Transverse colon (tissue), 4 donors: ENCODE results near the gene SEPTIN8. TPM values are rescaled to one million over a fixed set of nuclear protein-coding genes. Genes with fewer than 3 reads are reported as not detected.

Experiments used
- DNase-seq: peaks from one replicate; pipeline ENCODE4 v3.0.0-alpha.2; 2019
- H3K27ac ChIP-seq, 4 donors: fragments of 200-600 bp; sonication (generic); 2 replicates each; pipeline ENCODE4 v1.5.1; 2016 to 2018; ENCODE audit warnings: inconsistent platforms in 4 of 4
- H3K27me3 ChIP-seq: fragments of 200-600 bp; sonication (generic); 2 replicates; pipeline ENCODE4 v1.5.1; 2017; ENCODE audit warnings: inconsistent platforms
- H3K36me3 ChIP-seq, 4 donors: fragments of 200-600 bp; sonication (generic); 2 replicates each; pipeline ENCODE4 v1.5.1; 2017 to 2019; ENCODE audit warnings: inconsistent platforms in 4 of 4
- H3K4me1 ChIP-seq, 4 donors: fragments of 200-600 bp; sonication (generic); 2 replicates each; pipeline ENCODE4 v1.5.1; 2017 to 2020; ENCODE audit warnings: inconsistent platforms in 4 of 4
- H3K4me3 ChIP-seq, 4 donors: fragments of 200-600 bp; sonication (generic); 1 replicate in 1 of 4; 2 replicates in 3 of 4; pipeline versions ENCODE4 v1.5.1 to v1.6.1; 2017 to 2019; ENCODE audit warnings: inconsistent platforms in 4 of 4
- H3K9me3 ChIP-seq, 2 donors: fragments of 200-600 bp; sonication (generic); 2 replicates each; pipeline ENCODE4 v1.5.1; 2017 to 2019; ENCODE audit warnings: inconsistent platforms in 2 of 2
- CTCF ChIP-seq, 5 experiments: fragments of 200-600 bp in 3 of 5; fragments of 450-650 bp in 2 of 5; sonication (generic) in 3 of 5; IDR thresholded peaks; 1 replicate in 2 of 5; 2 replicates in 3 of 5; pipeline ENCODE4 v1.5.1; 2016 to 2017; ENCODE audit warnings: antibody characterized with exemption in 5 of 5, inconsistent platforms in 3 of 5, mild to moderate bottlenecking in 2 of 5, moderate library complexity in 1 of 5
- EP300 ChIP-seq: sonication (generic); formaldehyde crosslinking; IDR thresholded peaks from one replicate; pipeline ENCODE4 v1.6.1; 2017; ENCODE audit warnings: antibody characterized with exemption, low read depth
- POLR2A ChIP-seq: fragments of 450-650 bp; IDR thresholded peaks from one replicate; pipeline ENCODE4 v1.6.1; 2016; ENCODE audit warnings: antibody characterized with exemption, mild to moderate bottlenecking, moderate library complexity
- POLR2AphosphoS5 ChIP-seq, 3 donors: sonication (generic); formaldehyde crosslinking; IDR thresholded peaks; one replicate each; pipeline ENCODE4 v1.6.1; 2016; ENCODE audit warnings: antibody characterized with exemption in 3 of 3
- WGBS, 2 donors: methylation state at CpG; one replicate each; pipeline ENCODE4 v1.1.5; 2018; ENCODE audit warnings: low coverage in 1 of 2; 5-methylcytosine and 5-hydroxymethylcytosine counted together
- in situ Hi-C, 4 donors: fragments of 200-750 bp; cut with MboI; loops; one replicate each; pipeline versions ENCODE4 v1.15.0 to v1.15.1; 2017; ENCODE audit warnings: low sequenced_read_pairs in 3 of 4, low pct_ligation_motif_present in 1 of 4, low pct_unique_long_range_greater_than_20kb in 1 of 4
- intact Hi-C: fragments of 100-400 bp; cut with DNase I; formaldehyde crosslinking; loops from one replicate; pipeline ENCODE4 v1.15.1; 2023; ENCODE audit warnings: low total_unique reads
- total RNA-seq, 4 donors: library from RNA; depleted of rRNA; stranded (reverse); fragments of >200 nt; gene quantifications; one replicate each; pipeline ENCODE4 v1.1.0, GENCODE V29; 2016

SEPTIN8 gene
- total RNA-seq, 4 donors from 2014 or later = 38.4 to 70.7 (median 53.5) TPM

- no peak overlapping the region for H3K4me3 ChIP-seq
- WGBS, 2 donors = 70 to 100% methylated on average over 1 to 2 of the region's 2 CpGs
- no peak for TF ChIP-seq EP300
- TF ChIP-seq CTCF (IDR thresholded peaks at IDR 0.05) = no peak
- TF ChIP-seq POLR2A = no peak
- no peak for TF ChIP-seq POLR2AphosphoS5 (IDR thresholded peaks at IDR 0.05)
- H3K36me3 ChIP-seq = peaks cover 0 to 2% (median 0%) of the 10 kb centered on the region in 4 donors
- no peaks in the 10 kb centered on the region for H3K27me3 ChIP-seq
- no peaks in the 10 kb centered on the region for H3K4me1 ChIP-seq
- intact Hi-C loops (no loop called here), in situ Hi-C loops (no loop called here)
- H3K9me3 ChIP-seq = no peaks in the 10 kb centered on the region
- H3K27ac ChIP-seq = no peak overlapping the region
- peak; percentile 8 for DNase-seq
Observed at GRCh38 chr5:132753135-132753987, 23.7 kb downstream of the SEPTIN8 start.

DNA sequence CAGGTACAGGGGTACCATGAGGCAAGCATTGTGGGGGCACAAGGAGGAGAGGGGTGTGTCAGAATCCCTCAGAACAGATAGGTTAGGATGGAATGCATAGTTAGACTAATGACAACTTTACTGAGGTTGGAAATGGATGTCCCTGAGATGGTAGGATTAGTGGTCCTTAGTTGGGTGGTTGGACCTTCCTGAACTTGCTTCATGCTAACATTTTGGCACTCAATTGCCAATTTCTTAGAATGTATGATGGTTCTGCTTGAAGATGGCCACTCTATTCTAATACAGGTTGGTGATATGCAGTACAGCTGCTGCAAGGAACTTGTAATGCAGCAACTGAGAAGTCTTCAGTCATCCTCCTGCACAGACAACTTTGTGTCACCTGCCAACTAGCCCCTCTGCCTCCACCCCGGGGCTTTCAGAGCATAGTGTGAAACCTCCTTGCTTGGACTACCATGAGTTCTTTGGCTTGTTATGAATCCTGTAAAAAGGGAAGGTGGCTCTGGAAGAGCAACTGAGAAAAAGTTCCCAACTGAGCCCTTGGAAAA is 24.4 kb downstream of the SEPTIN8 start:
- intact Hi-C loops (no loop called here), in situ Hi-C loops (no loop called here)
- H3K4me1 ChIP-seq = peaks cover 0 to 6% (median 3%) of the 10 kb centered on the region in 4 donors
- H3K4me3 ChIP-seq = no peak overlapping the region
- DNase-seq = no peak
- no peaks in the 10 kb centered on the region for H3K36me3 ChIP-seq
- H3K27ac ChIP-seq = no peak overlapping the region
- TF ChIP-seq POLR2A = no peak
- no peak for TF ChIP-seq EP300
- TF ChIP-seq CTCF (IDR thresholded peaks at IDR 0.05) = no peak
- no peak for TF ChIP-seq POLR2AphosphoS5 (IDR thresholded peaks at IDR 0.05)
- WGBS, 2 donors = 100% methylated on average over 1 of the region's 1 CpG
- peaks cover 3% of the 10 kb centered on the region for H3K27me3 ChIP-seq
- no peaks in the 10 kb centered on the region for H3K9me3 ChIP-seq

- Histone ChIP-seq H3K36me3 (no peaks in the 10 kb centered on the region), H3K27ac (no peak overlapping the region), H3K9me3 (no peaks in the 10 kb centered on the region), H3K4me1 (peaks cover 0 to 12% (median 3%) of the 10 kb centered on the region in 4 donors), H3K27me3 (peaks cover 9% of the 10 kb centered on the region), H3K4me3 (no peak overlapping the region)
- 95 to 96% methylated on average over 5 of the region's 5 CpGs for WGBS, 2 donors
- in situ Hi-C loops = no loop called here
- TF ChIP-seq POLR2AphosphoS5 (IDR thresholded peaks at IDR 0.05) = no peak
- no peak for TF ChIP-seq CTCF (IDR thresholded peaks at IDR 0.05)
- TF ChIP-seq EP300 = no peak
- TF ChIP-seq POLR2A = no peak
- intact Hi-C loops = no loop called here
- DNase-seq = peak; percentile 6
Observed at GRCh38 chr5:132751971-132752580, 25.0 kb downstream of the SEPTIN8 start.

GRCh38 chr5:132751444-132751843 is 25.6 kb downstream of the SEPTIN8 start:
- intact Hi-C loops = no loop called here
- peak; percentile 10 for DNase-seq
- Histone ChIP-seq H3K27me3 (peaks cover 13% of the 10 kb centered on the region), H3K27ac (no peak overlapping the region), H3K4me1 (peaks cover 0 to 15% (median 5%) of the 10 kb centered on the region in 4 donors), H3K9me3 (no peaks in the 10 kb centered on the region), H3K4me3 (no peak overlapping the region), H3K36me3 (no peaks in the 10 kb centered on the region)
- in situ Hi-C loops = no loop called here
- TF ChIP-seq POLR2A = no peak
- TF ChIP-seq POLR2AphosphoS5 (IDR thresholded peaks at IDR 0.05) = no peak
- WGBS, 2 donors = 73 to 97% methylated on average over 5 to 7 of the region's 7 CpGs
